ENCODE measurements around the gene CDPF1. TPM values are rescaled to one million over a fixed set of nuclear protein-coding genes. Genes with fewer than 3 reads are reported as not detected.

CDPF1 gene
- total and polyA plus RNA-seq, 9 donors = 4.3 to 20.8 (median 11.5) TPM

GRCh38 chr22:46225631-46226030 lies 24.5 kb downstream of the CDPF1 start:
- no peaks in the 10 kb centered on the region for H3K36me3 ChIP-seq
- WGBS, 3 donors = 77 to 91% (median 89%) methylated on average over 7 of the region's 7 CpGs
- intact Hi-C loops (cut with DNase I) = no loop called here

GRCh38 chr22:46224898-46225290 lies 25.2 kb downstream of the CDPF1 start:
- Histone ChIP-seq H3K9me3 (no peaks in the 10 kb centered on the region), H3K36me3 (no peaks in the 10 kb centered on the region), H3K4me1 (ENCODE audit: insufficient read depth) (no peaks in the 10 kb centered on the region), H3K27me3 (no peaks in the 10 kb centered on the region), H3K27ac (no peak overlapping the region), H3K4me3 (no peak overlapping the region)
- peak in 3 of 5 donors; percentile 47 to 63 (median 53) for DNase-seq
- intact Hi-C loops (cut with DNase I) = no loop called here
- TF ChIP-seq EP300 (IDR thresholded peaks at IDR 0.05) = no peak
- no peak for TF ChIP-seq POLR2A (IDR thresholded peaks at IDR 0.05)
- 43 to 63% (median 50%) methylated on average over 10 of the region's 10 CpGs for WGBS, 3 donors

More at GRCh38 chr22:46225631-46226030, 24.5 kb downstream of the CDPF1 start:
- TF ChIP-seq EP300 (IDR thresholded peaks at IDR 0.05) (no peak), CTCF (IDR thresholded peaks at IDR 0.05) (no peak), POLR2A (IDR thresholded peaks at IDR 0.05) (no peak)
- Histone ChIP-seq H3K27me3 (no peaks in the 10 kb centered on the region), H3K4me3 (no peak overlapping the region), H3K27ac (no peak overlapping the region), H3K4me1 (ENCODE audit: insufficient read depth) (no peaks in the 10 kb centered on the region), H3K9me3 (no peaks in the 10 kb centered on the region)
- DNase-seq = no peak

GRCh38 chr22:46224044-46224897 lies 25.8 kb downstream of the CDPF1 start:
- peak overlapping the region; percentile 20 to 44 for H3K27ac ChIP-seq
- H3K4me3 ChIP-seq = no peak overlapping the region
- 66 to 75% (median 70%) methylated on average over 23 of the region's 23 CpGs for WGBS, 3 donors
- intact Hi-C loops (cut with DNase I) = no loop called here
- TF ChIP-seq EP300 (IDR thresholded peaks at IDR 0.05) (no peak), CTCF (IDR thresholded peaks at IDR 0.05) (no peak), POLR2A (IDR thresholded peaks at IDR 0.05) (no peak)
- H3K27me3 ChIP-seq = no peaks in the 10 kb centered on the region
- peak in 2 of 5 donors; percentile 48 to 64 for DNase-seq
- H3K4me1 ChIP-seq (ENCODE audit: insufficient read depth) = no peaks in the 10 kb centered on the region
- no peaks in the 10 kb centered on the region for H3K9me3 ChIP-seq
- H3K36me3 ChIP-seq = no peaks in the 10 kb centered on the region

GRCh38 chr22:46220921-46221320 lies 29.2 kb downstream of the CDPF1 start:
- intact Hi-C loops (cut with DNase I) = no loop called here
- H3K9me3 ChIP-seq = no peaks in the 10 kb centered on the region
- no peaks in the 10 kb centered on the region for H3K36me3 ChIP-seq
- no peak for TF ChIP-seq CTCF (IDR thresholded peaks at IDR 0.05)
- TF ChIP-seq POLR2A (IDR thresholded peaks at IDR 0.05) = no peak
- TF ChIP-seq EP300 (IDR thresholded peaks at IDR 0.05) = no peak
- DNase-seq = no peak
- no peaks in the 10 kb centered on the region for H3K4me1 ChIP-seq (ENCODE audit: insufficient read depth)
- no peaks in the 10 kb centered on the region for H3K27me3 ChIP-seq
- no peak overlapping the region for H3K4me3 ChIP-seq
- WGBS, 3 donors = 89 to 93% (median 90%) methylated on average over 5 of the region's 5 CpGs
- no peak overlapping the region for H3K27ac ChIP-seq

GRCh38 chr22:46219636-46220035 lies 30.5 kb downstream of the CDPF1 start:
- no peak for DNase-seq
- no peak overlapping the region for H3K27ac ChIP-seq
- intact Hi-C loops (cut with DNase I) = loop anchor here in 1 of 4 donors (10.0 kb wide), 1 partner anchor 55 kb away; no protein-coding TSS in a partner anchor
- H3K9me3 ChIP-seq = no peaks in the 10 kb centered on the region
- TF ChIP-seq POLR2A (IDR thresholded peaks at IDR 0.05) (no peak), EP300 (IDR thresholded peaks at IDR 0.05) (no peak), CTCF (IDR thresholded peaks at IDR 0.05) (no peak)
- H3K4me1 ChIP-seq (ENCODE audit: insufficient read depth) = no peaks in the 10 kb centered on the region
- no peak overlapping the region for H3K4me3 ChIP-seq
- 73 to 80% (median 73%) methylated on average over 10 of the region's 10 CpGs for WGBS, 3 donors
- no peaks in the 10 kb centered on the region for H3K36me3 ChIP-seq
- H3K27me3 ChIP-seq = no peaks in the 10 kb centered on the region
